Fibroblast of lung (primary cell): ENCODE data around the gene RALY. TPM values are rescaled to one million over a fixed set of nuclear protein-coding genes. Genes with fewer than 3 reads are reported as not detected.

Experiments used
- DNase-seq, 2 donors: peaks; one replicate each; pipeline versions ENCODE4 v3.0.0 to v3.0.0-alpha.2; 2010; ENCODE audit warnings: low read depth in 2 of 2
- H2AFZ ChIP-seq: 2 replicates; pipeline ENCODE4 v1.5.1; 2012; ENCODE audit warnings: low read length, control low read depth, inconsistent platforms
- H3K27ac ChIP-seq: 2 replicates; pipeline ENCODE4 v1.5.1; 2011; ENCODE audit warnings: low read length, control low read depth; ENCODE audit not compliant: insufficient read depth
- H3K27me3 ChIP-seq: 2 replicates; pipeline ENCODE4 v1.5.1; 2011; ENCODE audit warnings: mild to moderate bottlenecking, low read length; ENCODE audit not compliant: control insufficient read depth, insufficient read depth
- H3K36me3 ChIP-seq: 2 replicates; pipeline ENCODE4 v1.5.1; 2011; ENCODE audit warnings: low read length; ENCODE audit not compliant: control insufficient read depth, insufficient read depth
- H3K4me1 ChIP-seq: 2 replicates; pipeline ENCODE4 v1.5.1; 2011; ENCODE audit warnings: low read length; ENCODE audit not compliant: control insufficient read depth, insufficient read depth; ENCODE audit errors: extremely low read depth
- H3K4me2 ChIP-seq: 2 replicates; pipeline ENCODE4 v1.5.1; 2011; ENCODE audit warnings: low read length, control low read depth; ENCODE audit not compliant: insufficient read depth; ENCODE audit errors: extremely low read depth
- H3K4me3 ChIP-seq, 4 experiments: fragments of 200-600 bp in 1 of 4; sonication (generic) in 1 of 4; replicated peaks in 1 of 4; 2 replicates each; pipeline ENCODE4 v1.5.1; 2011 to 2016; ENCODE audit warnings: low read length in 4 of 4, low read depth in 3 of 4, mild to moderate bottlenecking in 3 of 4, control low read depth in 2 of 4, inconsistent platforms in 1 of 4, mixed read lengths in 1 of 4; ENCODE audit not compliant: insufficient read depth in 1 of 4; ENCODE audit errors: control extremely low read depth in 1 of 4
- H3K79me2 ChIP-seq: 2 replicates; pipeline ENCODE4 v1.5.1; 2012; ENCODE audit warnings: mild to moderate bottlenecking, low read length, inconsistent platforms; ENCODE audit not compliant: control insufficient read depth, insufficient read depth
- H3K9ac ChIP-seq: 2 replicates; pipeline ENCODE4 v1.5.1; 2011; ENCODE audit warnings: mild to moderate bottlenecking, low read length, control low read depth; ENCODE audit not compliant: insufficient read depth
- H3K9me3 ChIP-seq: 2 replicates; pipeline ENCODE4 v1.5.1; 2012; ENCODE audit warnings: low read depth, low read length; ENCODE audit not compliant: control insufficient read depth, insufficient read depth
- H4K20me1 ChIP-seq: 2 replicates; pipeline ENCODE4 v1.5.1; 2011; ENCODE audit warnings: low read length; ENCODE audit not compliant: control insufficient read depth, insufficient read depth; ENCODE audit errors: extremely low read depth
- EZH2 ChIP-seq: IDR thresholded peaks from 2 replicates; pipeline ENCODE4 v1.5.1; 2012; ENCODE audit warnings: low read length, control low read depth, mild to moderate bottlenecking; ENCODE audit errors: missing control alignments
- polyA plus RNA-seq, 2 donors: library from polyadenylated mRNA; depleted of rRNA in 1 of 2; stranded (reverse) in 1 of 2; unstranded in 1 of 2; fragments of >200 nt; gene quantifications; 2 replicates each; pipeline ENCODE4 v1.2.1, GENCODE V29; 2011 to 2012; ENCODE audit warnings: missing spikeins in 1 of 2
- total RNA-seq: library from RNA; depleted of rRNA; stranded (reverse); fragments of >200 nt; gene quantifications from 2 replicates; pipeline ENCODE4 v1.2.1, GENCODE V29; 2014
- TF ChIP-seq, protein P1 (sequence below), 2 donors: IDR thresholded peaks in 1 of 2; conservative IDR thresholded peaks in 1 of 2; 1 replicate in 1 of 2; 2 replicates in 1 of 2; pipeline ENCODE4 v1.5.1; 2011 to 2012; ENCODE audit warnings: low read length in 2 of 2, control low read depth in 1 of 2, inconsistent platforms in 1 of 2, low read depth in 1 of 2, mild to moderate bottlenecking in 1 of 2

RALY gene
- total and polyA plus RNA-seq, 2 donors (not counting 1 experiment from before 2014, with no cell fraction given), result 54.5 to 57.1 TPM

DNA sequence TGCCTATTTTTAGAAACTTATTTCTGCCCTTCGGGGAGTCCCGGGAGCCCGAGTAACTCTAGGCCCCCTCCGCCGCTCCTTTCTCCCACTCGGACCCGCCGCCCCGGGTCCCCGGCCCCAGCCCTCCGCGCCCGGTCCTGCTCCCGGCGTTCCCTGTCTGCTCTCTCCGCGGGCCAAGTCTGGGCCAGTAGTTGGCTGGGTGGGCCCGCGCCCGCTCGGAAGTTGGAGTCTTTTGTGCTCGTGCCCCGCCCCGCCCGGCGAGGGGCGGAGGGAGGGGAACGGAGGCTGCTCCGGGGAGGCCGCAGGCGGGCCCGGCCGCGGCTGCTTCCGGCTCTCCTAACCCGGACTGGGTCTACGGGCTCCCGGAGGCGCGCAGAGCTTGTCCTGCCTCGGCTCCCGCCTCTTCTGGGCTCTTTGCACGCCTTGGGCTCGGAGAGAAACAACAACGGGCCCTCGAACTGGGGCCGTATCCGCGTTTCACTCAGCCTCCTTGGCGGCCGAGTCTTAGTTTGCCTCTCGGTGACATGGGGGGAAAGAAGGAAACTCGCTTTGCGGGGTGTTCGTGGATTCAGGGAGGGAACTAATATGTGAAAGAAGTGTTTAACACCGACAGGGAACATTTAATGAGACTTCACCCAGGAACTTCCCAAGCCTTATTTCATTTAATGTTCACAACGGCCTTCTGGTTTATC is 657 bp downstream of the RALY start:
- Histone ChIP-seq H3K27me3 (no peaks in the 10 kb centered on the region), H3K79me2 (peaks cover 48% of the 10 kb centered on the region), H2AFZ (peak overlapping the region; percentile 34), H3K4me2 (peak overlapping the region; percentile 89), H3K4me1 (peaks cover 9% of the 10 kb centered on the region), H4K20me1 (peaks cover 2% of the 10 kb centered on the region), H3K4me3 (peak overlapping the region; percentile 80 to 96 (median 90)), H3K9ac (peak overlapping the region; percentile 93), H3K27ac (peak overlapping the region; percentile 94), H3K36me3 (no peaks in the 10 kb centered on the region), H3K9me3 (no peaks in the 10 kb centered on the region)
- TF ChIP-seq EZH2, result no peak
- TF ChIP-seq, protein P1, sequence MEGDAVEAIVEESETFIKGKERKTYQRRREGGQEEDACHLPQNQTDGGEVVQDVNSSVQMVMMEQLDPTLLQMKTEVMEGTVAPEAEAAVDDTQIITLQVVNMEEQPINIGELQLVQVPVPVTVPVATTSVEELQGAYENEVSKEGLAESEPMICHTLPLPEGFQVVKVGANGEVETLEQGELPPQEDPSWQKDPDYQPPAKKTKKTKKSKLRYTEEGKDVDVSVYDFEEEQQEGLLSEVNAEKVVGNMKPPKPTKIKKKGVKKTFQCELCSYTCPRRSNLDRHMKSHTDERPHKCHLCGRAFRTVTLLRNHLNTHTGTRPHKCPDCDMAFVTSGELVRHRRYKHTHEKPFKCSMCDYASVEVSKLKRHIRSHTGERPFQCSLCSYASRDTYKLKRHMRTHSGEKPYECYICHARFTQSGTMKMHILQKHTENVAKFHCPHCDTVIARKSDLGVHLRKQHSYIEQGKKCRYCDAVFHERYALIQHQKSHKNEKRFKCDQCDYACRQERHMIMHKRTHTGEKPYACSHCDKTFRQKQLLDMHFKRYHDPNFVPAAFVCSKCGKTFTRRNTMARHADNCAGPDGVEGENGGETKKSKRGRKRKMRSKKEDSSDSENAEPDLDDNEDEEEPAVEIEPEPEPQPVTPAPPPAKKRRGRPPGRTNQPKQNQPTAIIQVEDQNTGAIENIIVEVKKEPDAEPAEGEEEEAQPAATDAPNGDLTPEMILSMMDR (conservative IDR thresholded peaks at IDR 0.05 in 1 of 2, IDR thresholded peaks at IDR 0.05 in 1 of 2; ENCODE audit: low read depth in 1 of 2, low read length in 2 of 2), result no peak
- peak; percentile 74 to 79 for DNase-seq

- H3K4me2 ChIP-seq, result peak overlapping the region; percentile 89
- H3K27ac ChIP-seq, result peak overlapping the region; percentile 94
- peak overlapping the region; percentile 80 to 96 (median 90) for H3K4me3 ChIP-seq
- H3K4me1 ChIP-seq, result peaks cover 10% of the 10 kb centered on the region
- no peaks in the 10 kb centered on the region for H3K36me3 ChIP-seq
- DNase-seq, result peak in 1 of 2 donors; percentile 34
- H2AFZ ChIP-seq, result no peak overlapping the region
- H3K9ac ChIP-seq, result peak overlapping the region; percentile 93
- no peaks in the 10 kb centered on the region for H3K27me3 ChIP-seq
- TF ChIP-seq, protein P1 (conservative IDR thresholded peaks at IDR 0.05 in 1 of 2, IDR thresholded peaks at IDR 0.05 in 1 of 2; ENCODE audit: low read depth in 1 of 2, low read length in 2 of 2), result no peak
- no peak for TF ChIP-seq EZH2
- H3K9me3 ChIP-seq, result no peaks in the 10 kb centered on the region
- peaks cover 57% of the 10 kb centered on the region for H3K79me2 ChIP-seq
- H4K20me1 ChIP-seq, result peaks cover 2% of the 10 kb centered on the region
Observed at GRCh38 chr20:33995053-33995831, 1.5 kb downstream of the RALY start.

- DNase-seq, result peak in 1 of 2 donors; percentile 68
- Histone ChIP-seq H3K9me3 (no peaks in the 10 kb centered on the region), H3K4me2 (peak overlapping the region; percentile 60), H3K79me2 (peaks cover 84% of the 10 kb centered on the region), H3K4me3 (no peak overlapping the region), H3K27me3 (no peaks in the 10 kb centered on the region), H3K9ac (no peak overlapping the region), H4K20me1 (peaks cover 2% of the 10 kb centered on the region), H3K36me3 (no peaks in the 10 kb centered on the region), H2AFZ (no peak overlapping the region), H3K4me1 (peaks cover 13% of the 10 kb centered on the region), H3K27ac (no peak overlapping the region)
- TF ChIP-seq EZH2, result no peak
- TF ChIP-seq, protein P1 (conservative IDR thresholded peaks at IDR 0.05 in 1 of 2, IDR thresholded peaks at IDR 0.05 in 1 of 2; ENCODE audit: low read depth in 1 of 2, low read length in 2 of 2), result no peak
Observed at GRCh38 chr20:33999025-33999649, 5.4 kb downstream of the RALY start.
